Hepatocyte (in vitro differentiated cells): ENCODE measurements around the gene DENND5A. TPM values are rescaled to one million over a fixed set of nuclear protein-coding genes. Genes with fewer than 3 reads are reported as not detected.

Experiments used
- DNase-seq: peaks from one replicate; pipeline ENCODE4 v3.0.0-alpha.2; 2016; ENCODE audit warnings: low spot score
- H2AFZ ChIP-seq: fragments of 200-600 bp; sonication (generic); 2 replicates; pipeline ENCODE4 v1.6.0; 2016; ENCODE audit warnings: antibody characterized with exemption, mild to moderate bottlenecking
- H3K27ac ChIP-seq: fragments of 200-600 bp; sonication (generic); 2 replicates; pipeline ENCODE4 v1.5.1; 2016; ENCODE audit warnings: mild to moderate bottlenecking
- H3K27me3 ChIP-seq: fragments of 200-600 bp; sonication (generic); 2 replicates; pipeline ENCODE4 v1.6.1; 2016
- H3K36me3 ChIP-seq: fragments of 200-600 bp; sonication (generic); replicated peaks from 2 replicates; pipeline ENCODE4 v1.5.1; 2016; ENCODE audit warnings: low read depth; ENCODE audit not compliant: insufficient read depth
- H3K4me1 ChIP-seq: fragments of 200-600 bp; sonication (generic); 2 replicates; pipeline ENCODE4 v1.5.1; 2016; ENCODE audit warnings: mild to moderate bottlenecking, moderate library complexity; ENCODE audit not compliant: insufficient read depth
- H3K4me2 ChIP-seq: fragments of 200-600 bp; sonication (generic); 2 replicates; pipeline ENCODE4 v1.6.0; 2016
- H3K4me3 ChIP-seq: fragments of 200-600 bp; sonication (generic); 2 replicates; pipeline ENCODE4 v1.5.1; 2016; ENCODE audit warnings: mild to moderate bottlenecking
- H3K79me2 ChIP-seq: fragments of 200-600 bp; sonication (generic); 2 replicates; pipeline ENCODE4 v1.6.0; 2017; ENCODE audit warnings: mild to moderate bottlenecking
- H3K9me2 ChIP-seq: fragments of 200-600 bp; sonication (generic); replicated peaks from 2 replicates; pipeline ENCODE4 v1.6.0; 2017; ENCODE audit warnings: mild to moderate bottlenecking; ENCODE audit not compliant: insufficient read depth
- H3K9me3 ChIP-seq: fragments of 200-600 bp; sonication (generic); 2 replicates; pipeline ENCODE4 v1.5.1; 2016; ENCODE audit warnings: low read depth, mild to moderate bottlenecking
- H4K20me1 ChIP-seq: fragments of 200-600 bp; sonication (generic); 2 replicates; pipeline ENCODE4 v1.6.0; 2016; ENCODE audit warnings: mild to moderate bottlenecking; ENCODE audit not compliant: insufficient read depth, poor library complexity, severe bottlenecking
- EZH2 ChIP-seq: fragments of 200-600 bp; sonication (generic); IDR thresholded peaks from 2 replicates; pipeline ENCODE4 v1.6.1; 2016; ENCODE audit warnings: antibody characterized with exemption, mild to moderate bottlenecking, borderline replicate concordance
- EZH2phosphoT487 ChIP-seq: fragments of 200-600 bp; sonication (generic); IDR thresholded peaks from one replicate; pipeline ENCODE4 v1.6.1; 2018; ENCODE audit warnings: antibody characterized with exemption, mild to moderate bottlenecking, low read depth, moderate library complexity; ENCODE audit not compliant: unreplicated experiment, severe bottlenecking
- WGBS: methylation state at CpG from one replicate; pipeline ENCODE4 v1.1.6; 2016; ENCODE audit warnings: low lambda C conversion rate; ENCODE audit errors: missing lambda C conversion rate; 5-methylcytosine and 5-hydroxymethylcytosine counted together
- polyA plus RNA-seq: library from polyadenylated mRNA; unstranded; fragments of >200 nt; fragmentation: Nextera tagmentation; extraction: Ambion mirVana; gene quantifications from 2 replicates; pipeline ENCODE4 v1.2.1, GENCODE V29; 2016
- total RNA-seq: library from RNA; depleted of rRNA; stranded (reverse); fragments of >200 nt; gene quantifications from 2 replicates; pipeline ENCODE4 v1.2.3, GENCODE V29; 2014
- TF ChIP-seq, protein P1 (sequence below): fragments of 200-600 bp; sonication (generic); IDR thresholded peaks from 2 replicates; pipeline ENCODE4 v1.5.1; 2016; ENCODE audit warnings: antibody characterized with exemption, mild to moderate bottlenecking; ENCODE audit not compliant: poor library complexity

DENND5A gene
- total and polyA plus RNA-seq, 2 experiments from 2014 or later: 29.7 to 56.4 TPM

GRCh38 chr11:9267680-9268079 lies 2.5 kb upstream of the DENND5A start:
- 59% methylated on average over 4 of the region's 4 CpGs for WGBS
- H3K36me3 ChIP-seq: no peaks in the 10 kb centered on the region
- peaks cover 13% of the 10 kb centered on the region for H3K79me2 ChIP-seq
- H3K4me2 ChIP-seq: no peak overlapping the region
- H3K27ac ChIP-seq: no peak overlapping the region
- no peak overlapping the region for H3K4me3 ChIP-seq
- H3K9me3 ChIP-seq: no peaks in the 10 kb centered on the region
- no peak overlapping the region for H2AFZ ChIP-seq
- peaks cover 5% of the 10 kb centered on the region for H4K20me1 ChIP-seq
- DNase-seq: no peak
- no peaks in the 10 kb centered on the region for H3K27me3 ChIP-seq
- H3K4me1 ChIP-seq: no peaks in the 10 kb centered on the region
- TF ChIP-seq EZH2: no peak
- TF ChIP-seq, protein P1, sequence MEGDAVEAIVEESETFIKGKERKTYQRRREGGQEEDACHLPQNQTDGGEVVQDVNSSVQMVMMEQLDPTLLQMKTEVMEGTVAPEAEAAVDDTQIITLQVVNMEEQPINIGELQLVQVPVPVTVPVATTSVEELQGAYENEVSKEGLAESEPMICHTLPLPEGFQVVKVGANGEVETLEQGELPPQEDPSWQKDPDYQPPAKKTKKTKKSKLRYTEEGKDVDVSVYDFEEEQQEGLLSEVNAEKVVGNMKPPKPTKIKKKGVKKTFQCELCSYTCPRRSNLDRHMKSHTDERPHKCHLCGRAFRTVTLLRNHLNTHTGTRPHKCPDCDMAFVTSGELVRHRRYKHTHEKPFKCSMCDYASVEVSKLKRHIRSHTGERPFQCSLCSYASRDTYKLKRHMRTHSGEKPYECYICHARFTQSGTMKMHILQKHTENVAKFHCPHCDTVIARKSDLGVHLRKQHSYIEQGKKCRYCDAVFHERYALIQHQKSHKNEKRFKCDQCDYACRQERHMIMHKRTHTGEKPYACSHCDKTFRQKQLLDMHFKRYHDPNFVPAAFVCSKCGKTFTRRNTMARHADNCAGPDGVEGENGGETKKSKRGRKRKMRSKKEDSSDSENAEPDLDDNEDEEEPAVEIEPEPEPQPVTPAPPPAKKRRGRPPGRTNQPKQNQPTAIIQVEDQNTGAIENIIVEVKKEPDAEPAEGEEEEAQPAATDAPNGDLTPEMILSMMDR: no peak
- TF ChIP-seq EZH2phosphoT487: no peak
- H3K9me2 ChIP-seq: no peaks in the 10 kb centered on the region

GRCh38 chr11:9266926-9267325 lies 1.8 kb upstream of the DENND5A start:
- Histone ChIP-seq H3K79me2 (peaks cover 20% of the 10 kb centered on the region), H3K36me3 (no peaks in the 10 kb centered on the region), H3K27ac (no peak overlapping the region), H2AFZ (no peak overlapping the region), H3K4me2 (no peak overlapping the region), H3K9me3 (no peaks in the 10 kb centered on the region), H3K4me3 (no peak overlapping the region), H3K4me1 (no peaks in the 10 kb centered on the region), H3K9me2 (no peaks in the 10 kb centered on the region), H3K27me3 (no peaks in the 10 kb centered on the region), H4K20me1 (peaks cover 8% of the 10 kb centered on the region)
- no peak for DNase-seq
- TF ChIP-seq, protein P1: no peak
- TF ChIP-seq EZH2 (no peak), EZH2phosphoT487 (no peak)
- WGBS: 90% methylated on average over 8 of the region's 8 CpGs

GRCh38 chr11:9266132-9266736 lies 1.1 kb upstream of the DENND5A start:
- no peaks in the 10 kb centered on the region for H3K4me1 ChIP-seq
- DNase-seq: peak; percentile 35
- no peaks in the 10 kb centered on the region for H3K9me3 ChIP-seq
- H3K9me2 ChIP-seq: no peaks in the 10 kb centered on the region
- H3K4me2 ChIP-seq: peak overlapping the region; percentile 94
- 72% methylated on average over 13 of the region's 13 CpGs for WGBS
- peaks cover 14% of the 10 kb centered on the region for H4K20me1 ChIP-seq
- no peaks in the 10 kb centered on the region for H3K27me3 ChIP-seq
- TF ChIP-seq, protein P1: no peak
- H3K4me3 ChIP-seq: peak overlapping the region; percentile 59
- no peaks in the 10 kb centered on the region for H3K36me3 ChIP-seq
- H3K79me2 ChIP-seq: peaks cover 27% of the 10 kb centered on the region
- peak overlapping the region; percentile 96 for H2AFZ ChIP-seq
- peak overlapping the region; percentile 82 for H3K27ac ChIP-seq
